ENCODE measurements around the gene ST7. TPM values are rescaled to one million over a fixed set of nuclear protein-coding genes. Genes with fewer than 3 reads are reported as not detected.

ST7 gene
- total and polyA plus RNA-seq, 2 donors (not counting 3 experiments of a cell fraction or from before 2014, with no cell fraction given) = 18.6 to 24.9 TPM

- TF ChIP-seq POLR2AphosphoS5 (IDR thresholded peaks at IDR 0.05; ENCODE audit: insufficient read depth, low read depth, low read length) = no peak
- no peak for TF ChIP-seq EZH2 (IDR thresholded peaks at IDR 0.05; ENCODE audit: borderline replicate concordance, low read depth, low read length, severe bottlenecking)
- TF ChIP-seq POLR2A (IDR thresholded peaks at IDR 0.05; ENCODE audit: low read depth, low read length) = no peak
- TF ChIP-seq FOS (IDR thresholded peaks at IDR 0.05; ENCODE audit: borderline replicate concordance, insufficient read depth, low read length) = no peak
- TF ChIP-seq CTCF (IDR thresholded peaks at IDR 0.05; ENCODE audit: extremely low read depth in 1 of 2, insufficient read depth in 1 of 2, low read depth in 1 of 2, low read length in 2 of 2) = no peak
- TF ChIP-seq MYC (IDR thresholded peaks at IDR 0.05; ENCODE audit: low read depth, low read length) = no peak
- TF ChIP-seq GATA2 (IDR thresholded peaks at IDR 0.05; ENCODE audit: insufficient read depth, insufficient read length, low read depth, low read length) = no peak
- no peak for TF ChIP-seq JUN (IDR thresholded peaks at IDR 0.05; ENCODE audit: borderline replicate concordance, insufficient read depth, insufficient read length, low read depth)
- TF ChIP-seq, protein P1, sequence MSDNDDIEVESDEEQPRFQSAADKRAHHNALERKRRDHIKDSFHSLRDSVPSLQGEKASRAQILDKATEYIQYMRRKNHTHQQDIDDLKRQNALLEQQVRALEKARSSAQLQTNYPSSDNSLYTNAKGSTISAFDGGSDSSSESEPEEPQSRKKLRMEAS (IDR thresholded peaks at IDR 0.05; ENCODE audit: insufficient read depth, insufficient read length) = no peak
- no peaks in the 10 kb centered on the region for H3K27me3 ChIP-seq (ENCODE audit: control insufficient read depth in 2 of 2, insufficient read depth in 2 of 2, low read length in 2 of 2)
- H4K20me1 ChIP-seq (replicated peaks; ENCODE audit: control insufficient read depth, extremely low read depth, insufficient read depth, low read length) = no peaks in the 10 kb centered on the region
- ChIA-PET POLR2A (no interaction called here), CTCF (interaction anchor here (1.3 to 2.4 kb wide), 3 partner anchors 8 to 147 kb away, joined by 3 to 9 read pairs (median 7); no protein-coding TSS in a partner anchor)
- H3K27ac ChIP-seq (ENCODE audit: insufficient read depth, low read depth, low read length) = no peak overlapping the region
- H3K4me3 ChIP-seq (replicated peaks in 1 of 3; ENCODE audit: insufficient read depth in 1 of 3, low read depth in 1 of 3, low read length in 3 of 3) = no peak overlapping the region
- FAIRE-seq (no peak), DNase-seq (ENCODE audit: low read depth, low spot score) (no peak)
- no peaks in the 10 kb centered on the region for H3K79me2 ChIP-seq (ENCODE audit: control insufficient read depth, insufficient read depth, low read length)
- no peak overlapping the region for H3K9ac ChIP-seq (replicated peaks; ENCODE audit: extremely low read depth, insufficient read depth, low read length)
- H3K9me1 ChIP-seq (replicated peaks; ENCODE audit: control insufficient read depth, extremely low read depth, insufficient read depth, low read length) = no peaks in the 10 kb centered on the region
- BruUV-seq (replicated peaks) = no TSS peak
- H3K4me1 ChIP-seq (ENCODE audit: control insufficient read depth, extremely low read depth, insufficient read depth, low read length) = peaks cover 33% of the 10 kb centered on the region
- no peak overlapping the region for H2AFZ ChIP-seq (ENCODE audit: low read depth, low read length)
- H3K9me3 ChIP-seq (replicated peaks; ENCODE audit: control insufficient read depth, insufficient read depth, low read length) = no peaks in the 10 kb centered on the region
- H3K36me3 ChIP-seq (ENCODE audit: control insufficient read depth in 2 of 2, extremely low read depth in 1 of 2, insufficient read depth in 2 of 2, low read length in 2 of 2) = peaks cover 0 to 2% of the 10 kb centered on the region in 2 experiments
- intact Hi-C loops (cut with micrococcal nuclease) = loop anchor here (10.0 kb wide), 1 partner anchor 249 kb away; no protein-coding TSS in a partner anchor
- dilution Hi-C loops (cut with MboI; ENCODE audit: extremely low pct_ligation_motif_present, low sequenced_read_pairs) = no loop called here
- H3K4me2 ChIP-seq (ENCODE audit: insufficient read depth, low read length) = no peak overlapping the region
These were observed 182.2 kb downstream of the ST7 start for GRCh38 chr7:117135553-117135891.

All from endothelial cell of umbilical vein (primary cell).